ENCODE results near the gene BCL2L15. TPM values are rescaled to one million over a fixed set of nuclear protein-coding genes. Genes with fewer than 3 reads are reported as not detected.

Gene BCL2L15
- 1 to 10 TPM in 2 of 4 donors, not detected in 2; 1.4 to 3.1 TPM for total RNA-seq

DNA sequence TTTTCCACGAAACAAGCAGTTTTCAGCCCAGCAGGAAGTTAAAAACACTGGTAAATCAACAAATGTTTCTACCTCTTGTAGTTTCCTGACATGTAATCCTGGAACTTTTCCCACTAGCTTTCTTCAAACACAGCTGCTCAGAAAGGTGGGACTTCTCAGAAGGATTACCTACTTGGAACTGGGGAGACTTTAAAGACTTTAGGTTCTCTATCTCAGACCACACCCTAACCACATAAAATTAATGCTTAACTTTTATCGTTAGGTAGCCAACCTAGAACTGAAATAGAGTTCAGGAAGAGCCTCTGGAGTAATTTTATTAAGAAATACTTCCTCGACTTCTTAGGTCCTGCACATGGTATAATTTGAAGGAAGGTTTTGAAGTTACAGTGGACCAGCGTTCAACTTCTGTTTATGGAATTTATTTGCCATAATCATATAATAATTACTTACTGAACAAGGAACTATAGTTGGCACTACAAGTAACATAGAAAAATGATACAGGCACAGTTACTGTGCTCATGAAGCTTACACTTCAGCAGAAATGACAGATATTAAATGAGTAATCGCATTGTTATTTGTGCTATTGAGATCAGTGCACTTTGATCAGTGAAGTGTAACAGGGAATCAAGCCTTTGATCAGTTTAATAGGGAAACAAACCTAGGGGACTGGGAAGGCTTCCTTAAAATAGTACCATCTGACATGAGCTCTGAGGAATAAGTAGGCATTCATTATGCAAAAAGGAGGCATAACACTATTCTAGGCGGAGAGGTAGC lies at the start of gene BCL2L15:
Gene BCL2L15, minus strand, starts transcription at position 180 of the 774 bp plus-strand sequence. CDS start 206 bp downstream, outside the sequence.
- Histone ChIP-seq H3K36me3 (no peaks in the 10 kb centered on the region), H3K27me3 (no peaks in the 10 kb centered on the region), H3K27ac (no peak within 1 kb of the TSS), H3K4me1 (no peaks in the 10 kb centered on the region), H3K9me3 (no peaks in the 10 kb centered on the region), H3K4me3 (no peak within 1 kb of the TSS)
- intact Hi-C loops (cut with DNase I; ENCODE audit: low total_unique reads), result no loop called here
- TF ChIP-seq POLR2A (IDR thresholded peaks at IDR 0.05), result no peak
- TF ChIP-seq, protein P1, sequence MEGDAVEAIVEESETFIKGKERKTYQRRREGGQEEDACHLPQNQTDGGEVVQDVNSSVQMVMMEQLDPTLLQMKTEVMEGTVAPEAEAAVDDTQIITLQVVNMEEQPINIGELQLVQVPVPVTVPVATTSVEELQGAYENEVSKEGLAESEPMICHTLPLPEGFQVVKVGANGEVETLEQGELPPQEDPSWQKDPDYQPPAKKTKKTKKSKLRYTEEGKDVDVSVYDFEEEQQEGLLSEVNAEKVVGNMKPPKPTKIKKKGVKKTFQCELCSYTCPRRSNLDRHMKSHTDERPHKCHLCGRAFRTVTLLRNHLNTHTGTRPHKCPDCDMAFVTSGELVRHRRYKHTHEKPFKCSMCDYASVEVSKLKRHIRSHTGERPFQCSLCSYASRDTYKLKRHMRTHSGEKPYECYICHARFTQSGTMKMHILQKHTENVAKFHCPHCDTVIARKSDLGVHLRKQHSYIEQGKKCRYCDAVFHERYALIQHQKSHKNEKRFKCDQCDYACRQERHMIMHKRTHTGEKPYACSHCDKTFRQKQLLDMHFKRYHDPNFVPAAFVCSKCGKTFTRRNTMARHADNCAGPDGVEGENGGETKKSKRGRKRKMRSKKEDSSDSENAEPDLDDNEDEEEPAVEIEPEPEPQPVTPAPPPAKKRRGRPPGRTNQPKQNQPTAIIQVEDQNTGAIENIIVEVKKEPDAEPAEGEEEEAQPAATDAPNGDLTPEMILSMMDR (IDR thresholded peaks at IDR 0.05), result no peak
- no peak for DNase-seq

DNA sequence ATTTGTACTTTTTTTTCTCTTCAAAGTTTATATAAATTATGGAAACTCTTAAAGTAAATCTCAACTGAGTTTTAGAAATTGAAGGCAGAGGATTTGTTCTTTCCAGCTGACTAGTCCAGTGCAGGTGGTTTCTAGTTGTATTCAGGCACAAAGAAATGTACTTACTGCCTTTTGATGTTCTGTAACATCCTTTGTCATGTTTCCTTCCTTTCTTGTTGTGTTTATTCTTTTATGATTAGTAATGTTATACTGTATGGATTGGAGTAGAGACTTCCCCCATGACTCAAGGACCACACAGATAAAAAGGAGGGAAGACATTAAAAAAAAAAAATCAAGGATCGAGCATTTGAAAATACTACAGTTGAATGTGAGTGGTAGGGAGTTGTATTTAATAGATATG lies 49.8 kb upstream of the BCL2L15 start:
- Histone ChIP-seq H3K27me3 (no peaks in the 10 kb centered on the region), H3K4me3 (no peak overlapping the region), H3K27ac (no peak overlapping the region), H3K9me3 (no peaks in the 10 kb centered on the region), H3K4me1 (peaks cover 0 to 5% of the 10 kb centered on the region in 2 donors), H3K36me3 (no peaks in the 10 kb centered on the region)
- no peak for DNase-seq
- TF ChIP-seq, protein P1 (IDR thresholded peaks at IDR 0.05), result no peak
- TF ChIP-seq POLR2A (IDR thresholded peaks at IDR 0.05), result no peak
- intact Hi-C loops (cut with DNase I; ENCODE audit: low total_unique reads), result no loop called here

DNA sequence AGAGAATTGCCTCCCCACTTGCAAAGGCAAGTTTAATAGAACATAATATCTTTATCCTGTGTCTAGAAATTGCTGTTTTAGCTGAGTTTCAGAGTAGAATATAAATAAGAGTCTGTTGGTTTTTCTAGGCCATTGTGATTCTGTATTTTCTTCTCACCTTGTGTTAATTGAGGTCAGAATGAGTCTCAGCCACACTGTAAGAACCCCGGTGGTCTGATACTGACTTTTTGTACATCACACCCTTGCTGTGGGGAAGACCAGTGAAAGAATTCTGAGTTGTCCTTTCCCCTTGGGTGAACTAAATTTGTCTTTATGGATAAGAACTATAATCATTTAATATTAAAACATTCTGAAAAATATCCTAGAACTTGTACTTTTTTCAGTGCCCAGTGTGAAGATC lies 48.6 kb upstream of the BCL2L15 start:
- H3K27me3 ChIP-seq, result no peaks in the 10 kb centered on the region
- no peak overlapping the region for H3K27ac ChIP-seq
- no peak for TF ChIP-seq POLR2A (IDR thresholded peaks at IDR 0.05)
- TF ChIP-seq, protein P1 (IDR thresholded peaks at IDR 0.05), result no peak
- no peak for DNase-seq
- H3K4me3 ChIP-seq, result no peak overlapping the region
- no peaks in the 10 kb centered on the region for H3K36me3 ChIP-seq
- H3K4me1 ChIP-seq, result peaks cover 0 to 5% of the 10 kb centered on the region in 2 donors
- no peaks in the 10 kb centered on the region for H3K9me3 ChIP-seq
- intact Hi-C loops (cut with DNase I; ENCODE audit: low total_unique reads), result no loop called here

DNA sequence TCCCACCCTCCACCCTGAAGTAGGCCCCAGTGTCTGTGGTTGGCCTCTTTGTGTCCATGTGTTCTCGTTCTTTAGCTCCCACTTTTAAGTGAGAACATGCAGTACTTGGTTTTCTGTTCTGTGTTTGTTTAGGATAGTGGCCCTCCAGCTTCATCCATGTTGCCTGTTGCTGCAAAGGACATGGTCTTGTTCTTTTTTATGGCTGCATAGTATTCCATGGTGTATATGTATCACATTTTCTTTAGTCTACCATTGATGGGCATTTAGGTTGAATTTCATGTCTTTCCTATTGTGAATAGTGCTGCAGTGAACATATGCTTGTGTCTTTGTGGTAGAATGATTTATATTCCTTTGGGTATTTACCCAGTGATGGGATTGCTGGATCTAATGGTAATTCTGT lies 47.8 kb upstream of the BCL2L15 start:
- no peak overlapping the region for H3K4me3 ChIP-seq
- no peak overlapping the region for H3K27ac ChIP-seq
- no peak for DNase-seq
- intact Hi-C loops (cut with DNase I; ENCODE audit: low total_unique reads), result no loop called here
- H3K36me3 ChIP-seq, result no peaks in the 10 kb centered on the region
- H3K4me1 ChIP-seq, result peaks cover 0 to 5% of the 10 kb centered on the region in 2 donors
- H3K9me3 ChIP-seq, result no peaks in the 10 kb centered on the region
- TF ChIP-seq POLR2A (IDR thresholded peaks at IDR 0.05), result no peak
- TF ChIP-seq, protein P1 (IDR thresholded peaks at IDR 0.05), result no peak
- no peaks in the 10 kb centered on the region for H3K27me3 ChIP-seq

DNA sequence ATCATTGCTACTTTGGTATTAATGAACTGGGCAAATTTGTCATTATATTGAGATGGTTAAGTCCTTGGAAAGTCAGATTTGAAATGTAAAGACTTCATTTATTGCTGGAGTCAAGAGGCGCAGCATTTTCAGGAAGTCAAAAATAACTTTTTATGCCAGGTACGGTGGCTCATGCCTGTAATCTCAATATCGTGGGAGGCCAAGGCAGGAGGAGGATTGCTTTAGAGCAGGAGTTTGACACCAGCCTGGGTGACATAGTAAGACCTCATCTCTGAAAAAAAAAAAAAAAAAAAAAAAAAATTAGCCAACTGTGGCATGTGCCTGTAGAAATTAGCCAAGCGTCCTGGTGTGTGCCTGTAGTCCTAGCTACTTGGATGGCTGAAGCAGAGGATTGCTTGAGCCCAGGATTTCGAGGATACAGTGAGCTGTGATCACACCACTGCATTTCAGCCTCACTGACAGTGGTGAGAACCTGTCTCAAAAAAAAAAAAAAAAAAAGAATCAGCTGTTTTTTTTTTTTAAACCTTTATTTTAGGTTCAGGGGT lies 47.2 kb upstream of the BCL2L15 start:
- no peak for DNase-seq
- H3K27ac ChIP-seq, result no peak overlapping the region
- H3K27me3 ChIP-seq, result no peaks in the 10 kb centered on the region
- no peaks in the 10 kb centered on the region for H3K9me3 ChIP-seq
- peaks cover 0 to 5% of the 10 kb centered on the region in 2 donors for H3K4me1 ChIP-seq
- TF ChIP-seq, protein P1 (IDR thresholded peaks at IDR 0.05), result no peak
- TF ChIP-seq POLR2A (IDR thresholded peaks at IDR 0.05), result no peak
- intact Hi-C loops (cut with DNase I; ENCODE audit: low total_unique reads), result no loop called here
- no peaks in the 10 kb centered on the region for H3K36me3 ChIP-seq
- H3K4me3 ChIP-seq, result no peak overlapping the region

Data from uterus (tissue), 4 donors.